HG03457 (cell line): Measurements from ENCODE around the gene BICDL1.

Experiments used
- ATAC-seq: cut with Tn5 transposase; IDR thresholded peaks from one replicate; pipeline ENCODE4 v1.9.1; 2021; ENCODE audit warnings: moderate number of reproducible peaks; ENCODE audit not compliant: unreplicated experiment

The BICDL1 gene

DNA sequence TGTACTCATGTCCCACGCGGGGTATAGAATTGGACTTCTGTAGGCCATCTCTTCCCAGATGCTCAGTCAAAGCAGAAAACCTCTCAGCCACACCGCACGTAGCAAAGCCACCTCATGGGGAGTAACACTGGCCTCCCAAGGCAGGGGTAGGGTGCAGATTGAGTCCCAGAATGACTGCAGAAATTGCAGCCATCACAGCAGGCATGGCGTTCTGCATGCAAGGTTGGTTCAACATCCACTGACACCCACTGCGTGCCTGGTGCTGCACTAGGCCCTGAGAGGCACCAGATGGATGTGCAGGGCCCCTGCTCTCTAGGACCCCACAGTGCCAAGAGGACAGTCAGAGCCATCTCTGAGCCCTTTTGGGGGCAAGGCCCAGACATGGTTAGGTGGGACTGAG lies 87.6 kb downstream of the BICDL1 start:
- no peak for ATAC-seq

- no peak for ATAC-seq
These were observed 88.2 kb downstream of the BICDL1 start for GRCh38 chr12:120077260-120077659.

GRCh38 chr12:120078868-120079267 lies 89.8 kb downstream of the BICDL1 start:
- ATAC-seq, result no peak

- no peak for ATAC-seq
These were observed 90.7 kb downstream of the BICDL1 start for GRCh38 chr12:120079411-120080400.

DNA sequence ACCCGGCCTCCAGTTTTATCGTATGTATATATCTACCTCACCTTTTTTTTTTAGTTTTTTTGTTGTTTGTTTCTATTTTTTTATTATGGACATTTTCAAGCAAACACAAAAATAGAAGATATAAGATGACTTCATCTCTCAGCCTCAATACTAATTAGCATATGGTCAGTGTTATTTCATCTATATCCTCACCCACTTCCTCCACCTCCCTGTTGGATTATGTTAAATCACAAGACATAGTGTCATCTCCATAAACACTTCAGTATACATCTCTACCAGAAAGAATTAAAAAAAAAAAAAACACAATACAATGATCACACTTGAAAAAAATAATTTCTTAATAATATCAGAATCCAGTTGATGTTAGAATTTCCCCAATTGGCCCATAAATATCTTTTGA lies 92.6 kb downstream of the BICDL1 start:
- ATAC-seq, result no peak

DNA sequence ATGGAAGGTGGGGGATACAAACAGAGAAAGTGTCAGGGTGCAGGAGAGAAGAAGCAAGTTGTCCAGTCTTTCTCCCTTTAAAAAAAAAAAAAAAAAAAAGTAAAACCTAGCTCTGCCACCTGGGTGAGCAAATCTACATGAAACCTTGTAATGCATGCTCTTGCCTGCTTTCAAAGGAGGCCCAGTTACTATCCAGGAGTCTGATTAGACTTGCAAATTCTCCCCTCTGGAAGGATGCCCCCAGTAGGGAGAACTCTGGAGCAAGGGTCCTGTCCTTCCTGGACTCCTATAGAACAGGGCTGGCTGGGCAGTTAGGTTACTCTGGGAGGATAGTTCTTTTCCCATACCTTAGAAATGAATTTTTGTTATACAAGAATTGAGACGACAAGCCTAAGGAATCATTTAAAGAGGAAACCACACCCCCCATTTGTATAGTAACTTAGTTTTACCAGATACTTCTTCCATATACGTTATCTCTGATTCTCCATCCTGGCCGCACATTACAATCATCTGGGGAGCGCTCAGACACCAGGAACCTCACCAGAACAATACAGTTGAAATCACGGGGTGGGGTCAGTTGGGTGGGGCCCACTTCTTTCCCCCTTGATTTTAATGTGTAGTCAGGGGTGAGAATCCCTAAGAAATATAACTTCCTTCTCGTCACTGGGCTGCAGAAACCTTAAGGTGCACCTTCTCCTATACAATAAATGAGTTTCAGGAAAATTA lies 97.0 kb downstream of the BICDL1 start:
- no peak for ATAC-seq

- peak; percentile 94 for ATAC-seq
These were observed 98.0 kb downstream of the BICDL1 start for GRCh38 chr12:120086801-120087621.

DNA sequence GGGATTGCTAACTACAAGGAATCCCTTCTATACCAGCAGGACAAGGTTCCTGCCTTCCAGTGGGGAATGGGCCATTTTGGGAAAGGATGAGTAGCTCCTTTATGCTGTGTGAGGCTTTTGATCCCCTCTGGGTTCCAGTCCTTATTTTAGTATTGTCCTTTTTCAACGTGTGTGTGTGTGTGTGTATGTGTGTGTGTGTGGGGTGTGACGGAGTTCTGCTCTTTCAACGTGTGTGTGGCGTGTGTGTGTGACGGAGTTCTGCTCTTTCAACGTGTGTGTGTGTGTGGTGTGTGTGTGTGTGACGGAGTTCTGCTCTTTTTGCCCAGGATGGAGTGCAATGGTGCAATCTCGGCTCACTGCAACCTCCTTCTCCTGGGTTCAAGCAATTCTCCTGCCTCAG lies 100.1 kb downstream of the BICDL1 start:
- no peak for ATAC-seq

DNA sequence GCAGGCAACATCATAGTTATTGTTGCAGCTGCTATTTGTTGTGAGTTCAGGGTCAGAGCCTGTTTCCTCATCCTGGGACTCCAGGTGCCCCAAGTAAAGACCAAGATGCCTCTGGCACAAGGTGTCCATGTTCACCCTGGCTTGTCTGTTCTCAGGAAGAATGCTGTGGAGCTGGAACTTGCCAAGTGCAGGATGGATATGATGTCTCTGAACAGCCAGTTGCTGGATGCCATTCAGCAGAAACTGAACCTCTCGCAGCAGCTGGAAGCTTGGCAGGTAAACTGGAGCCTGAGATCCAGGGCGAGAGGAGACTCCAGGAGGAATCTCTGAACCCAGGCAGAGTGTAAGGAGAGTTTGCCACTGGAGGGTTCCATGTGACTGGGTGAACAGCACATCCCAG lies 100.8 kb downstream of the BICDL1 start:
- no peak for ATAC-seq

DNA sequence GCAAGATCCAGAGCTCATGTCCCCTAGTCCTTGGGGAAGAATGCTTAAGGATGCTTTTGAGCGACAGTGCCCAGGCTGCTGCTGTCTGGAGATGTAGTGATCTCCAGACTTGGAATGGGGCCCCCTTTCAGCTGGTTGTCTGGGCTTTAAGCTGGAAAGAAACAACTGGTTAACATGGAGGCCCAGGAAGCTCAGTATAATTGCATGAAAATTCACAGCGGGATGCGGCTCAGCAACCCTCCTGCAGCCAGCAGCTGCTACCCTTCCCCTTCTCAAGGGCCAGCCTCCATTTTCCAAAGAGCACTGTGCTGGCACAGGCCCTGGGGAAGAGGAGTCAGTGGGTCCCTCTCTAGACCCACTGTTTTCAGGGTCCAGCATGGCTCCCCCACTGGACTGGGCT lies 101.2 kb downstream of the BICDL1 start:
- ATAC-seq, result no peak

GRCh38 chr12:120090626-120091295 lies 101.7 kb downstream of the BICDL1 start:
- no peak for ATAC-seq

DNA sequence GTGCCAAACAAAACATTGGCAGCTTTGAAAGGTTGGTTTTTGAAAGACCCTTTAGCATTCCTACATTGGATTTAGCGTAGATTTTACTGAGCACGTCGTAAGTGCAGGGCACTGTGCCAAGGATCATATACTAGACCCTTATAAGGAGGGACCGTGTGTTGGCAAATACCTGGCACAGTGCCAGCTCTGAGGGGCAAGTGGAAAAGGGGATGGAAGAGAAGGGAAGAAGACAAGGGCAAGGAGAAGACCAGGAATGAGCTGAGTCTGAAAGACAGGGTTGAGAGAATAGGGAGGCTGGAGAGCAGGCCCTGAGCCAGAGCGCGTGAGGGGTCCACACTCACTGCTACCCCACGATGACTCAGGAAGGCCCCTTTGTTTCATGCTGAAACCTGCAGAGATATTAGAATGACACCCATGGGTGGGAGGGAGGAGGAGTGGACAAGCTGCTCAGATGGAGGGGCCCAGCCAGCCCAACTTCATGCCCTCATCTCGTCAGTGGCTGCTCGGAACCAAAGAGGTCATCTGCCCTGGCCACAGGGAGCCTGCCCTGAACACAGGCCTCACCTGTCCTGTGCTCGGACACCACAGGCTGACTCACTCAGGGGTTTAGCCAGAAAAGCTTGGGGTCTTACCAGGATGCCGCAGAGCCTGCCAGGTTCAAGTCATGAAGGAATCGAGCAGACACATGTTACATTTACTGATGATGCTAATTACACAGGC lies 102.5 kb downstream of the BICDL1 start:
- no peak for ATAC-seq

GRCh38 chr12:120092551-120093335 lies 103.7 kb downstream of the BICDL1 start:
- no peak for ATAC-seq

GRCh38 chr12:120093336-120093591 lies 104.2 kb downstream of the BICDL1 start:
- no peak for ATAC-seq

DNA sequence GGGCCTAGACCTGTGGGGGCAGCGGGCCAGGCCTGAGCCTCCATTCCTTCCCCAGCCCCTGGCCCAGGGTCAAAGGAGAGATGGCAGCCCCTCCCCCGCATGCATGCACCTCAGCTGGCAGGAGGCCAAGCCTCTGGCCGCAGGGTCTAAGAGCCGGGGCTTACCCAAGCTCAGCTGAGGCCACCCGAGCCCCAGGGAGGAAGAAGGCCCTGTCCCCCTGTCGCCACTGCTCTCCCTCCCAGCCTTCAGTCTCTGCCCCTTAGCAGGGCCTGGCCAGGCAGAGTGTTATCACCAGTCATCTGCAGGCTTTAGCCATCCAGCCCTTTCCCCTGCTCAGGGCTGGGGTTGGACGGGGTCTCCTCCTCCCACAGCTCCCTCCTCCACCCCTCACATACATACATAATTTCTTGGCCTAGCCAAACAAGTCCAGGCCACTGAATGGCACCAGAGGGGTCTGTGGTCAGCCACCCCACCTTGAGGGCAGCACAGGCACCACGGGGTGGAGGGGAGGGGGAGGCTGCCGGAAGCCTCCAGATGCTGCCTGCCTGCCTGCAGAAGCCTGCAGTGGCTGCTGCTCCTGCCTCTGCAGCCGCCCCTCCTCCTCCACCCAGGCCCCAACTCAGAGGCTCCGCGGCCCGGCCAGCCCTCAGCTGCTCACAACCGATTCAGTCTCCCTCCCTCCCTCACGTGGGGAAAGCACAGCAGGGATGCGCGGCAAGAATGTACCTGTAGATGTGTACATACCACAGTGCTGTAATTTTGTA lies 104.7 kb downstream of the BICDL1 start:
- ATAC-seq, result no peak

DNA sequence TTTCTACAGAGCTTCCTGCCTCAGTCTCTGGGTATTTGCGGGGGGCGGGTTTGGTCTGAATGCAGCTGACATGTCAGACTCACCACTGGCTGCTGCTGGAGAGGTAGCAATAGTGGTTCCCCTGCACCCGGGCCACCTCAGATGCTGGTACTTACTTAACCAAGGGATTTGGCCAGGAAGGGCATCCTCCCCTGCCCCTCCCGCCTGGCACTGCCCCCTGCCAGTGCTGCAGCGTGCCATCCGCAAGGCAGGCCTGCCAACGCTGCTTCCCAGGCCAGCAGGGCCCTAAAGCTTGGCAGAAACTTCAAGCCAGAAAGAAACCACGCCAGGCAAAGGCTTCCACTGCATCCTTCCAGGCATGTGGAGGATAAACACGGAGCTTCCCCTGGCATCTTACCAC lies 105.4 kb downstream of the BICDL1 start:
- ATAC-seq, result no peak

GRCh38 chr12:120095331-120095730 lies 106.3 kb downstream of the BICDL1 start:
- no peak for ATAC-seq

GRCh38 chr12:120095736-120096135 lies 106.7 kb downstream of the BICDL1 start:
- no peak for ATAC-seq
